Adrenal gland (tissue), 5 donors: ENCODE results near the gene CASP6.

Experiments
- CTCF ChIP-seq, 6 experiments: fragments of 450-650 bp in 4 of 6; fragments of 200-600 bp in 2 of 6; sonication (generic) in 1 of 6; IDR thresholded peaks; 1 replicate in 5 of 6; 2 replicates in 1 of 6; pipeline versions ENCODE4 v1.5.1 to v1.8.0; 2016 to 2021; ENCODE audit warnings: antibody characterized with exemption in 6 of 6, mild to moderate bottlenecking in 2 of 6, moderate library complexity in 1 of 6
- POLR2A ChIP-seq, 2 donors: fragments of 450-650 bp; IDR thresholded peaks; one replicate each; pipeline ENCODE4 v1.6.1; 2017; ENCODE audit warnings: antibody characterized with exemption in 2 of 2, mild to moderate bottlenecking in 2 of 2, moderate library complexity in 1 of 2
- donor health status: DM: no; HTN: no; CAD: no.

- no peak for TF ChIP-seq CTCF (IDR thresholded peaks at IDR 0.05)
- no peak for TF ChIP-seq POLR2A (IDR thresholded peaks at IDR 0.05)
These were observed 46.3 kb upstream of the CASP6 start for GRCh38 chr4:109749388-109750082.
